ENCODE measurements around the gene CFAP161. TPM values are rescaled to one million over a fixed set of nuclear protein-coding genes. Genes with fewer than 3 reads are reported as not detected.

The CFAP161 gene
- total RNA-seq: not detected

DNA sequence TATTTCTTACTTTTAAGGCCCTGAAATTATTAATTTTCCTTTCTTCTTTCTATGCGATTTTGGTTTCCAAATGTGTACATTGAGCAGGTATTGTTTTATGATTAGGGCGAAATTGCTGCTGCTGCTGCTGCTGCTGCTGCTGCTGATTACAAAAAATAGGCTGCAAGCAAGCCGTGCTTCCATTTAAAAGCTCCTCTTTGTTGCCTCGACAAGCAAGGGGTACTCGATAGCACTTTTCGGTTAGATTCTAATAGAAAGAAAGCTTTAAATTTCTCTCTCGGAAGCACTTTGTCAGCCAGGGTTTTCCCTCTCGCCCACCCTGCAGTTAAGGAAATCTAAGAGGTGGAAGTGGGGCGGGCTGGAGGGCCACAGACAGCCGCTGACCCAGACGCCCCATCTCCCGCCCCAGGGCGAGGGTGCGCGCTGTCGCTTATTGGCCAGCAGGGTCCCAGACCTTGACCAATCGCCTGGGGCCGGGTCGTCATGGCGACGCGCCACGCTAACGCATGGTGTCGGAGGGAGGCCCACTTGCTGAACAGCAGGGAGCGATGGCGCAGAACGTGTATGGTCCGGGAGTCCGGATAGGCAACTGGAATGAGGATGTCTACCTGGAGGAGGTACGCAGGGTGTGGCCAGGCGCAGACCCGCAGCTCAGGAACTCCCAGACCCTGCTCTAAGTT lies at the start of gene CFAP161:
TSS of gene CFAP161 (plus strand) at position 489 of the 680 bp plus-strand sequence. CDS start at position 549, 60 bp downstream.
- no peak for DNase-seq

DNA sequence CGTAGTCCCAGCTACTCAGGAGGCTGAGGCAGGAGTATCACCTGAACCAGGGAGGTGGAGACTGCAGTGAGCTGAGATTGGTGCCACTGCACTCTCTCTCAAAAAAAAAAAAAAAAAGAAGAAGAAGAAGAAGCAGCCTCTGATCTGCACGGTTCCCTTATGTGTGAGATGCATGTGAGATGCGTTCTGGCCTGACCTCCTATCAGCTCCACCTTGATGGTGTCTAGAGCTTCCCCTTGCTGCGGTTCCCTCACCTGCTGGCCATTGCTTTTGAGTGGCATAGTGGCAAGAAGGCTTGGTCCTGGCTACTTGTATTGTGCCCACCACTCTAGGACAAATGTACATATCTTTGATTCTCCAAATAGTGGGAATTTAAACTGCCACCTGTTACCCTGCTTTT lies 49.4 kb upstream of the CFAP161 start:
- DNase-seq: no peak

DNA sequence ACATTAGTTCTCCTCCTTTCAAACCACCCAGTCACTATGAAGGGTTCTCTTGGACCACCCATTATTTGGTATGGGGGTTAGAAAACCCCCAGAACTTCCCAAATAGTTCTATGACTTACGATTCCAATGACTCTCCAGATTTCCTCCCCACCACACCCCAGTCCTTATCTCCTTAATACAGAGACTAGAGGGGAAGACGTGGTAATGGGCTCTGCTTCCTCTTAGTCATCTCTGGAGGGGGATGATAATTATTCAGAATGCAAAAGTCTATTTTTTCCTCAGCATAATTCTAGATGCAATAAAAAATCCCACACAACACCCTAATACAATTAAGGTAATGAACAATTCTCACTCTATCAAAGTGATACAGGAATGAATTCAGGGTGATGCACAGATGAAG lies 48.9 kb upstream of the CFAP161 start:
- no peak for DNase-seq

GRCh38 chr15:81085898-81086297 lies 48.2 kb upstream of the CFAP161 start:
- DNase-seq: no peak

GRCh38 chr15:81087066-81087465 lies 47.0 kb upstream of the CFAP161 start:
- DNase-seq: no peak

GRCh38 chr15:81087694-81088093 lies 46.4 kb upstream of the CFAP161 start:
- DNase-seq: no peak

GRCh38 chr15:81088470-81089013 lies 45.5 kb upstream of the CFAP161 start:
- no peak for DNase-seq

DNA sequence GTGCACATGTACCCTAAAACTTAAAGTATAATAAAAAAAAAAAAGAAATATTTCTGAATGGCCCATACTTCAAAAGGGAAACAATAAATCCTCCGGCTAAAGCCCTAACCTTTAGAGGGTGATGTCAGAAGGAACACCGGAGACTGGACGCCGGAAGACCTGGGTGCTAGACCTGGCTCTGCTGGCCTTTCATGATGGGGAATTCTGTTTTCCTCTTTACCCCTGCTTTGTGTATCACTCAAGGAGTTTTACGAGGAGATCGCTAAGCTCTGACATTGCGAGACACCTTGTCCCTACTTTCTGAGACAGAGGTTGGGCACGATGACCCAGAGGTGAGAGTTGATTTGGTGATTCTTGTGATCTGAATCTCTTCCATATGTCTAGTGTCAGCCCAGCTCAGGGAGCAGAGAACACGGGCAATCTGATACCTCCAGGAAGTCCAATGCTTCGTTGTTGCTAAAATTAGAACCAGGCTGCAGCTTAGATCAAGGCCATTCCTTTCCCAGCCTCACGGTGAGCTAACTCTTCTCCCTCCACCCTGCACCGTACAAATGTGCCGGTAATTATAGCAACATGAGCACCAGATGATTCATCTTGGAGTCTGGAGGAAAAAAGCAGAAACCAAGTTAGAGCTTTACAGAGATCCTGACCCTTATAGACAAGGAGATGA lies 42.0 kb upstream of the CFAP161 start:
- DNase-seq: no peak

GRCh38 chr15:81092559-81092902 lies 41.5 kb upstream of the CFAP161 start:
- no peak for DNase-seq

DNA sequence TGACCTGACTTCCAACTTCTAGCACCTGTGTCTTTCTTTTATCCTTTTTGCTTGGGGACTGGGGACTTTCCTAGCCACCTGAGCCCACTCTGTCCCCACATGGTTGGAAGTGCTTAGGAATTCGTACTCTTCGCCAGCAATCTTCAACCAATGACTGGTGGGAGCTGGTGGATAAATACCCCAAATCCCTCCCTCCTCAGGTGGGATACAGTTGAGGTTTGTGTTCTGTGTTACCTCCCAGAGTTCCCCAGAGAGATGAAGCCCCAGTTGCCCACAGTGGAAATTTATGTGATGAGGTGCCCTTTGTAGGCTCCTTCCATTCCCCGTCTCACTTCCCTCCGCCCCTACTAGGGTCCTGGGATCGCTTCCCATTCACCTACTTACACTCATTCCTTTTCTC lies 40.1 kb upstream of the CFAP161 start:
- no peak for DNase-seq

GRCh38 chr15:81095690-81096365 lies 38.2 kb upstream of the CFAP161 start:
- DNase-seq: no peak

- DNase-seq: no peak
Measured at GRCh38 chr15:81096398-81096797, 37.7 kb upstream of the CFAP161 start.

DNA sequence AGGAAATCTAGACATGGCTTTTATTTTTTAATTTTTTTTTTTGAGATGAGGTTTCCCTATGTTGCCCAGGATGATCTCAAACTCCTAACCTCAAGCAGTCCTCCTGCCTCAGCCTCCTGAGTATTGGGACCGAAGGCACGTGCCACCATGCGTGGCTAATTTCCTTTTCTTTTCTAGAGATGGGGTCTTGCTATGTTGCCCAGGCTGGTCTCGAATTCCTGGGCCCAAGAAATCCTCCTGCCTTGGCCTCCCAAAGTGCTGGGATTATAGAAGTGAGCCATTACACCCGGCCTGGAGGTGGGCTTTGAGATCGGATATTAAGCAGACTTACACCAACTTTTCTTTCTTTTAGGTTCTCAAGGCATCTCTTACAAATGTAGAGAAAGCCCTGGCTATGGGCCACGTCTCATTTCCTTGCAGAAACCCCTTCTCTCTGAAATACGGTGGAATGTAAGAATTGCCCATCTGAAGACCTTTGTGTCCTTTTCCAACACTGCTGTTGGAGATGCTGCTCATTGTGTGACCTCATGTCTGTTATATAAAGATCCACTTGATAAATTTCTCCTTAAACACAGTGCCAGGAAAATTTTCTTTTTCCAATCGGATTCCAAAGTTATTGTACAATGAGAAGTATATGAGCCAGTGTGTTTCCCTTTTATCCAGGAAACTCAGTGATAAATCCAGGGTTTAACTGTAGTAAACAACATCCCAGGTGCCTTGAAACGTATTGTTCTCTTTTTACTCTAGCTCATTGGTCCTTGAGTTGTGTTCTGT lies 36.8 kb upstream of the CFAP161 start:
- DNase-seq: no peak

- DNase-seq: no peak
Measured at GRCh38 chr15:81097890-81098280, 36.2 kb upstream of the CFAP161 start.

- DNase-seq: no peak
Measured at GRCh38 chr15:81098349-81098748, 35.7 kb upstream of the CFAP161 start.

- no peak for DNase-seq
Measured at GRCh38 chr15:81098861-81099651, 35.0 kb upstream of the CFAP161 start.

DNA sequence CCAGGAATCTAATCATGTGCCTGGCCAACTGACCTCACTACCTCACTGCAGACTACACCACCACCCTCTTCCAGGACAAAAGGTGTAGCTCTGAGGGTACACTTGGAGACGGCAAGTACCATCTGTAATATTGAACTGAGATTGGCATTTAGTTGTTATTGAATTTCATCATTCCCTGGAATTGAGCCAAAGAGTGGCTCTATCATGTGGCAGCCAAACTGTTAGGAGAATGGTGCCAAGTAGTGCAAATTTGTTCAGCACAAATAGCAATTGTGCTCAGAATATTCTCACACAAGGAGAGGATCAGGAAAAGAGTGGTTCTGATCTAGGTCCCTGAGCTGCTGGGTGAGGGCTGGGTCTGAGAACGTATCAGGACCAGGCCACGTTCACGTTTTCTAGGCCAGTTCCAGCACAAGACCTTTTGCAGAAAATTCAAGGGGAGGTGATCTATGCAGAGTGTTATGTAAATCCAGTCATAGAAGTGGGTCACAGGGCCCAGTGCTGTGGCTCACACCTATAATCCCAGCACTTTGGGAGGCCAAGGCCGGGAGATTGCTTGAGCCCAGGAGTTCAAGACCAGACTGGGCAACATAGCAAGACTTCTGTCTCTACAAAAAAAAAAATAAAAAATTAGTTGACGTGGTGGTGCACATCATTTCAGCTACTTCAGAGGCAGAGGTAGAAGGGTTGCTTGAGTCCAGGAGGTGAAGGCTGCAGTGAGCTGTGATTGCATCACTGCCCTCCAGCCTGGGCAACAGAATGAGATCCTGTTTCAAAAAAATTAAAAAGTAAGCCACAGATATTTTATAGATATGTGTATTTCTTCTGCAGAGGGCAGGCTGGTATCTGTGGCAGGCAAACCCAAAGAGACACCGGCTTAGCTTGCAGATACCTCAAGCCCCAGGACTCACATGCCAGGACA lies 31.9 kb upstream of the CFAP161 start:
- no peak for DNase-seq

DNA sequence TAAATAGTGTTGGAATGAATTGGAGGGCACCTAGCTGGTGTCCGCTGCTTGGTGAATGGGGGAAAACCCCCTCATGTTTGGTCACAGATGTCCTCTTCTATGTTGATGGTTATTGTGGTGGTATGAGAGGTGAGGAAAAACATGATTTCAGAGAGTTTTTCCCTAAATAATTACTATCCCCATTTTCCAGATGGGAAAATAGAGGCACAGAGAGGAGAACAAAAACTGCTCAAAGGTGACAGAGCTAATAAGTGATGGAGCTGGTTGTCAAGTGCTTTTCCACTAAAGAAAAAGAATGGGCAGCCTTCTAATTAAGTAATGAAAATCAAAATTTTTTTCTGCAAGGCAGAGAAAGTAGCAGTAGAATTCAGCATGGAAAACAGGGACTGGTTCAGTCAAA lies 30.2 kb upstream of the CFAP161 start:
- DNase-seq: no peak

- no peak for DNase-seq
Measured at GRCh38 chr15:81105545-81105944, 28.5 kb upstream of the CFAP161 start.

DNA sequence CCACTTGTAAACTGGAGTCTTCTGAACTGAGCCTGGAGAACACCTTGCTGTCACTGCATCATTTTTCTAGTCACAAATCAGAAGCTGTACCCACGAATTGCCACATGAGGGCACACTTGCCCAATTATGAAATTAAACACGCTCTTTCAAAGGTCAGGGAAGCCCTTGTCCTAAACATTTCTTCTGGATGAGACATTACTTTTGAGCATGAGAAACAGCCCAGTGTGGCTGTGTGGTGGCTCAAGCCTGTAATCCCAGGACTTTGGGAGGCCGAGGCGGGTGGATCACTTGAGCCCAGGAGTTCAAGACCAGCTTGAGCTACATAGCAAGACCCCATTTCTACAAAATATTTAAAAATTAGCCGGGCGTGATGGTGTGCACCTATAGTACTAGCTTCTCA lies 27.5 kb upstream of the CFAP161 start:
- peak; percentile 3 for DNase-seq

GRCh38 chr15:81107889-81108288 lies 26.2 kb upstream of the CFAP161 start:
- no peak for DNase-seq
